ENCODE data around the gene TDG.

- TF ChIP-seq CTCF (optimal IDR thresholded peaks at IDR 0.05 in 1 of 3, IDR thresholded peaks at IDR 0.05 in 1 of 3, conservative IDR thresholded peaks at IDR 0.05 in 1 of 3; ENCODE audit: extremely low read depth in 1 of 3, insufficient read depth in 2 of 3, low read length in 3 of 3) (no peak), EZH2 (IDR thresholded peaks at IDR 0.05; ENCODE audit: low read length) (no peak)
Measured at GRCh38 chr12:103964805-103965204, 867 bp upstream of the TDG start.

All from keratinocyte (primary cell).